ENCODE results near the gene AKR1D1.

- TF ChIP-seq RAD21 (CRISPR knock-in tag; IDR thresholded peaks at IDR 0.05) (no peak), POLR2A (IDR thresholded peaks at IDR 0.05; ENCODE audit: insufficient read depth in 1 of 2, low read depth in 2 of 2, low read length in 2 of 2) (no peak), NR2C2 (CRISPR knock-in tag; IDR thresholded peaks at IDR 0.05; ENCODE audit: borderline replicate concordance) (no peak), ZNF30 (CRISPR knock-in tag; IDR thresholded peaks at IDR 0.05) (no peak), ETS1 (CRISPR knock-in tag; IDR thresholded peaks at IDR 0.05) (no peak), CEBPG (CRISPR knock-in tag; IDR thresholded peaks at IDR 0.05) (no peak), ZNF335 (CRISPR knock-in tag; IDR thresholded peaks at IDR 0.05) (no peak), FOXK1 (CRISPR knock-in tag; IDR thresholded peaks at IDR 0.05; ENCODE audit: borderline replicate concordance, low read depth) (no peak), RBFOX2 (IDR thresholded peaks at IDR 0.05; ENCODE audit: low read depth, low read length) (no peak), GABPB1 (CRISPR knock-in tag; IDR thresholded peaks at IDR 0.05) (no peak), MEIS2 (CRISPR knock-in tag; IDR thresholded peaks at IDR 0.05) (no peak), ZZZ3 (CRISPR knock-in tag; IDR thresholded peaks at IDR 0.05; ENCODE audit: borderline replicate concordance) (no peak), CHCHD3 (CRISPR knock-in tag; IDR thresholded peaks at IDR 0.05) (no peak)
Measured at GRCh38 chr7:138074540-138074939, 1.7 kb upstream of the AKR1D1 start.

Data from HepG2 (cell line).